Esophagus muscularis mucosa (tissue), 4 donors: ENCODE data around the gene F12. TPM values are rescaled to one million over a fixed set of nuclear protein-coding genes. Genes with fewer than 3 reads are reported as not detected.

Experiments
- DNase-seq: peaks from one replicate; pipeline ENCODE4 v3.0.0-alpha.2; 2017; ENCODE audit errors: extremely low spot score
- H3K27ac ChIP-seq, 4 donors: fragments of 200-600 bp; sonication (generic); replicated peaks in 1 of 4; 1 replicate in 3 of 4; 2 replicates in 1 of 4; pipeline ENCODE4 v1.5.1; 2016 to 2019; ENCODE audit warnings: mild to moderate bottlenecking in 1 of 4
- H3K27me3 ChIP-seq, 4 donors: fragments of 200-600 bp; sonication (generic); one replicate each; pipeline versions ENCODE4 v1.5.1 to v1.6.0; 2016 to 2019
- H3K36me3 ChIP-seq, 4 donors: fragments of 200-600 bp; sonication (generic); one replicate each; pipeline ENCODE4 v1.5.1; 2016 to 2019
- H3K4me1 ChIP-seq, 4 donors: fragments of 200-600 bp; sonication (generic); one replicate each; pipeline ENCODE4 v1.5.1; 2016 to 2019
- H3K4me3 ChIP-seq, 4 donors: fragments of 200-600 bp; sonication (generic); 1 replicate in 2 of 4; 2 replicates in 2 of 4; pipeline ENCODE4 v1.5.1; 2016 to 2019; ENCODE audit warnings: mild to moderate bottlenecking in 4 of 4, moderate library complexity in 1 of 4
- H3K9me3 ChIP-seq, 4 donors: fragments of 200-600 bp; sonication (generic); 1 replicate in 3 of 4; 2 replicates in 1 of 4; pipeline ENCODE4 v1.5.1; 2016 to 2019
- CTCF ChIP-seq, 3 experiments: fragments of 200-600 bp in 2 of 3; fragments of 450-650 bp in 1 of 3; sonication (generic) in 2 of 3; IDR thresholded peaks; one replicate each; pipeline ENCODE4 v1.5.1; 2017 to 2019; ENCODE audit warnings: antibody characterized with exemption in 3 of 3, mild to moderate bottlenecking in 2 of 3, moderate library complexity in 1 of 3
- EP300 ChIP-seq: sonication (generic); formaldehyde crosslinking; IDR thresholded peaks from one replicate; pipeline ENCODE4 v1.6.1; 2017; ENCODE audit warnings: antibody characterized with exemption
- POLR2A ChIP-seq: fragments of 450-650 bp; IDR thresholded peaks from one replicate; pipeline ENCODE4 v1.6.1; 2017; ENCODE audit warnings: antibody characterized with exemption, moderate library complexity, mild to moderate bottlenecking, low read depth
- POLR2AphosphoS5 ChIP-seq, 2 donors: sonication (generic); formaldehyde crosslinking; IDR thresholded peaks; one replicate each; pipeline ENCODE4 v1.6.1; 2017; ENCODE audit warnings: antibody characterized with exemption in 2 of 2
- WGBS: methylation state at CpG from one replicate; pipeline ENCODE4 v1.1.5; 2018; 5-methylcytosine and 5-hydroxymethylcytosine counted together
- intact Hi-C: fragments of 100-400 bp; cut with DNase I; formaldehyde crosslinking; loops from one replicate; pipeline ENCODE4 v1.15.1; 2023
- total RNA-seq, 4 donors: library from RNA; depleted of rRNA; stranded (reverse); fragments of >200 nt; gene quantifications; one replicate each; pipeline versions ENCODE4 v1.1.0 to v1.2.1, GENCODE V29; 2016

The F12 gene
- total RNA-seq, 4 donors from 2014 or later, result 0.17 TPM; not detected in 3

- Histone ChIP-seq H3K9me3 (no peaks in the 10 kb centered on the region), H3K27me3 (no peaks in the 10 kb centered on the region), H3K4me1 (peaks cover 45 to 67% (median 62%) of the 10 kb centered on the region in 4 donors), H3K4me3 (peak overlapping the region in 1 of 4 donors; percentile 84), H3K36me3 (peaks cover 19 to 42% (median 33%) of the 10 kb centered on the region in 4 donors), H3K27ac (peak overlapping the region in 2 of 4 donors; percentile 43 to 44)
- intact Hi-C loops, result no loop called here
- no peak for TF ChIP-seq POLR2AphosphoS5 (IDR thresholded peaks at IDR 0.05)
- TF ChIP-seq EP300, result no peak
- no peak for TF ChIP-seq POLR2A
- no peak for TF ChIP-seq CTCF (IDR thresholded peaks at IDR 0.05)
- WGBS, result 85% methylated on average over 9 of the region's 10 CpGs
- no peak for DNase-seq
Measured at GRCh38 chr5:177428574-177429217, 19.3 kb upstream of the F12 start.

GRCh38 chr5:177427919-177428573 lies 18.7 kb upstream of the F12 start:
- intact Hi-C loops, result loop anchor here (2.0 kb wide), 2 partner anchors 27 to 73 kb away; no protein-coding TSS in a partner anchor
- no peak for TF ChIP-seq POLR2A
- TF ChIP-seq POLR2AphosphoS5 (IDR thresholded peaks at IDR 0.05), result no peak
- TF ChIP-seq EP300, result no peak
- TF ChIP-seq CTCF (IDR thresholded peaks at IDR 0.05), result no peak
- H3K36me3 ChIP-seq, result peaks cover 13 to 35% (median 27%) of the 10 kb centered on the region in 4 donors
- 72% methylated on average over 4 of the region's 11 CpGs for WGBS
- H3K4me1 ChIP-seq, result peaks cover 45 to 67% (median 62%) of the 10 kb centered on the region in 4 donors
- H3K27ac ChIP-seq, result peak overlapping the region; percentile 20 to 95 (median 88)
- H3K27me3 ChIP-seq, result no peaks in the 10 kb centered on the region
- no peak for DNase-seq
- H3K9me3 ChIP-seq, result no peaks in the 10 kb centered on the region
- peak overlapping the region; percentile 74 to 94 (median 85) for H3K4me3 ChIP-seq

- Histone ChIP-seq H3K9me3 (no peaks in the 10 kb centered on the region), H3K4me1 (peaks cover 40 to 62% (median 59%) of the 10 kb centered on the region in 4 donors), H3K27me3 (no peaks in the 10 kb centered on the region), H3K4me3 (peak overlapping the region; percentile 74 to 94 (median 85)), H3K27ac (peak overlapping the region; percentile 84 to 95 (median 90)), H3K36me3 (peaks cover 6 to 28% (median 20%) of the 10 kb centered on the region in 4 donors)
- intact Hi-C loops, result loop anchor here (2.0 kb wide), 2 partner anchors 27 to 73 kb away; no protein-coding TSS in a partner anchor
- no peak for TF ChIP-seq POLR2A
- no peak for TF ChIP-seq EP300
- TF ChIP-seq POLR2AphosphoS5 (IDR thresholded peaks at IDR 0.05), result no peak
- TF ChIP-seq CTCF (IDR thresholded peaks at IDR 0.05), result no peak
- DNase-seq, result no peak
- 4% methylated on average over 9 of the region's 11 CpGs for WGBS
Measured at GRCh38 chr5:177427211-177427822, 18.0 kb upstream of the F12 start.

- Histone ChIP-seq H3K36me3 (peaks cover 0 to 22% (median 15%) of the 10 kb centered on the region in 4 donors), H3K9me3 (no peaks in the 10 kb centered on the region), H3K4me1 (peaks cover 34 to 56% (median 54%) of the 10 kb centered on the region in 4 donors), H3K27me3 (no peaks in the 10 kb centered on the region), H3K4me3 (peak within 1 kb of the TSS; percentile 74 to 94 (median 85)), H3K27ac (peak within 1 kb of the TSS; percentile 89 to 95 (median 90))
- 1% methylated on average over 25 of the region's 82 CpGs for WGBS
- intact Hi-C loops, result loop anchor here (2.0 kb wide), 2 partner anchors 28 to 74 kb away; no protein-coding TSS in a partner anchor
- DNase-seq, result no peak
- TF ChIP-seq CTCF (IDR thresholded peaks at IDR 0.05) (peak in 1 of 3 experiments; percentile 4), EP300 (no peak)
Measured at GRCh38 chr5:177426566-177427210, 17.3 kb upstream of the F12 start, which contains the start of gene GRK6. Gene GRK6, plus strand, starts transcription at chr5:177426676. Its CDS starts 170 bp downstream, at chr5:177426846.
